Upper lobe of left lung (tissue), 4 donors: ENCODE measurements around the gene GBE1.

Experiments
- EP300 ChIP-seq, 4 donors: sonication (generic); formaldehyde crosslinking; IDR thresholded peaks; one replicate each; pipeline ENCODE4 v1.5.1; 2017; ENCODE audit warnings: antibody characterized with exemption in 4 of 4, control low read depth in 2 of 4
- POLR2A ChIP-seq, 4 donors: fragments of 450-650 bp; IDR thresholded peaks; one replicate each; pipeline ENCODE4 v1.5.1; 2016 to 2017; ENCODE audit warnings: antibody characterized with exemption in 4 of 4, mild to moderate bottlenecking in 2 of 4
- POLR2AphosphoS5 ChIP-seq, 2 donors: sonication (generic); formaldehyde crosslinking; IDR thresholded peaks; one replicate each; pipeline ENCODE4 v1.5.1; 2017; ENCODE audit warnings: antibody characterized with exemption in 2 of 2
- TF ChIP-seq, protein P1 (sequence below), 6 experiments: fragments of 450-650 bp in 4 of 6; fragments of 200-600 bp in 2 of 6; sonication (generic) in 2 of 6; IDR thresholded peaks; one replicate each; pipeline ENCODE4 v1.5.1; 2016 to 2019; ENCODE audit warnings: antibody characterized with exemption in 6 of 6

DNA sequence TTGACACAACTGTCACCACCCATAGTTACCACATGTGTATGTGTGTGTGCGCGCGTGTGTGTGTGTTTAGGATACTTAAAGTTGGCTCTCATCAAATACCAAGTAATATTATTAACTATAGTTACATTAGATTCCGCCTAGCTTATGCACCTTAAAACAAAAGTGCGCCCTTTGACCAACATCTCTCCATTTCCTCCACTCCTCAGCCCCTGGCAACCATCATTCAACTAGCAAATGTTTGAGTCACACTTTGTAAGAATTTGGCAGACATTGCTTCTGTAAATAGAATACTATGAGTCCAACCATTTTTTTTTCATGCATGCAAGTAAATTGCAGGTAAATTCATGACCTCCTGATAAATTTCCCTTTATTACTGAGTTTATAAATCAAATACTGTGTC lies 169.3 kb downstream of the GBE1 start:
- no peak for TF ChIP-seq EP300 (IDR thresholded peaks at IDR 0.05)
- TF ChIP-seq POLR2A (IDR thresholded peaks at IDR 0.05): no peak
- TF ChIP-seq, protein P1, sequence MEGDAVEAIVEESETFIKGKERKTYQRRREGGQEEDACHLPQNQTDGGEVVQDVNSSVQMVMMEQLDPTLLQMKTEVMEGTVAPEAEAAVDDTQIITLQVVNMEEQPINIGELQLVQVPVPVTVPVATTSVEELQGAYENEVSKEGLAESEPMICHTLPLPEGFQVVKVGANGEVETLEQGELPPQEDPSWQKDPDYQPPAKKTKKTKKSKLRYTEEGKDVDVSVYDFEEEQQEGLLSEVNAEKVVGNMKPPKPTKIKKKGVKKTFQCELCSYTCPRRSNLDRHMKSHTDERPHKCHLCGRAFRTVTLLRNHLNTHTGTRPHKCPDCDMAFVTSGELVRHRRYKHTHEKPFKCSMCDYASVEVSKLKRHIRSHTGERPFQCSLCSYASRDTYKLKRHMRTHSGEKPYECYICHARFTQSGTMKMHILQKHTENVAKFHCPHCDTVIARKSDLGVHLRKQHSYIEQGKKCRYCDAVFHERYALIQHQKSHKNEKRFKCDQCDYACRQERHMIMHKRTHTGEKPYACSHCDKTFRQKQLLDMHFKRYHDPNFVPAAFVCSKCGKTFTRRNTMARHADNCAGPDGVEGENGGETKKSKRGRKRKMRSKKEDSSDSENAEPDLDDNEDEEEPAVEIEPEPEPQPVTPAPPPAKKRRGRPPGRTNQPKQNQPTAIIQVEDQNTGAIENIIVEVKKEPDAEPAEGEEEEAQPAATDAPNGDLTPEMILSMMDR (IDR thresholded peaks at IDR 0.05): no peak
- no peak for TF ChIP-seq POLR2AphosphoS5 (IDR thresholded peaks at IDR 0.05)
